GM04504 (cell line): ENCODE measurements around the gene TGFBR3.
A peak's percentile ranks its signal among the peaks of the same experiment; 100 is the strongest.

Experiments used
- DNase-seq: peaks from one replicate; pipeline ENCODE4 v3.0.0-alpha.2; 2012; ENCODE audit warnings: low read depth

Gene TGFBR3

DNA sequence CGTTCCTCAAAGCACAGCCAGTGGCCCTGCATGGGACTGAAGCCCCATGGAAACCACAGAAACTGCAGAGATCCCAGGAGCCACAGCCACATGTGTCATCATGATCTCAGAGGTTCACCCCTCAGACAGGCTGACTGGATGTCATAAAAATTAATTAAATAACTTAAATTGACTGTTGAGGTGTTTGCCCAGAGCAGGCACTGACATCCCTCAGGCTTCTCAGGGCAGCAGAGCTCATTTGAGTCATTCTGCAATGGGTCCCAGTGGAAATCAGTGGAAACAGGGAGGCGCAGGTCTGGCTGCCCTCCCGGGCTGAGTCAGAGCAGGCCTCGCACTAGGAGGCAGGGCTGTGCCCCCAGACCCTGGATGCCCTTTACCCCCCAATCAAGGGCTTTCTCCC, 250.2 kb downstream of the TGFBR3 start:
- DNase-seq: peak; percentile 33

GRCh38 chr1:91633438-91633837, 252.5 kb downstream of the TGFBR3 start:
- DNase-seq: no peak

- no peak for DNase-seq
Measured at GRCh38 chr1:91631718-91632330, 254.1 kb downstream of the TGFBR3 start.

GRCh38 chr1:91630803-91631202, 255.1 kb downstream of the TGFBR3 start:
- DNase-seq: no peak
